Measurements from ENCODE around the gene CASZ1.
A peak's percentile ranks its signal among the peaks of the same experiment; 100 is the strongest.

CASZ1 gene

GRCh38 chr1:10824821-10825540, 28.5 kb upstream of the CASZ1 start:
- DNase-seq: no peak

DNA sequence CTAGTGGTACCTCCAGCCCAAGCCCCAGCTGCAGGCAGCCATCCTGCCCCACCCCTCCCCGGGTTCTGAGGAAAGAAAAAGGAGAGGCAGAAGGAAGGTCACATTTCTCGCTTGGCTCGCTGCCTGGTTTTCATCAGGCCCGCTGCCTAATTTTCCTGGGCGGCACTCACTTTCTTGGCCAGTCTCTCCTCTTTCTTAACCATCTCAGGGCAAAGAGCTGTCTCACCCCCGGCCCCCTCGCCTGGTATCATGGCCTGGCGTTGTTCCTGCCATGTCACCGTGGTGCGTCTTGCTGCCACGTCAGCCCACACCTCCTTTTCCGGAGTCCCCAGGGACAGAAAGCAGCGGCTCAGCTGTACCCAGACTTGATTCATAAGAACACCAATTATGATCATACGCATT, 26.6 kb upstream of the CASZ1 start:
- DNase-seq: no peak

DNA sequence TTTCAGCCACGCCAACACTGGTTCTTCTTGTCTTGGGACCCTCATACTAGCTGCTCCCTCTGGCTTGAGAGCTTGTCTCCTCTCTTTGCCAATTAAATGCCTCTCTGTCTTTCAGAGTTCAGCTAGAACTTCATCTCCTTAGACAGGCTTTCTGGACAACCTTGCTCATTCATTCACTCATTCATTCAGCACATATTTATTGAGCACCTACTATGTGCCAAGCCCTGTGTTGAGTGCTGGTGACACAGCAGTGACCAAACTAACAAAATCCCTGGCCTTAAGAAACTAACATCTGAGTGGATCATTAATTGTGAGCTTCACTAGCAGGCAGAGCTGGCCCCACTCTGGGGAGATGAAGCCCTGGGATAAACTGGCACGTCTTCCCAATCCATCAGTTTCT, 24.9 kb upstream of the CASZ1 start:
- no peak for DNase-seq

DNA sequence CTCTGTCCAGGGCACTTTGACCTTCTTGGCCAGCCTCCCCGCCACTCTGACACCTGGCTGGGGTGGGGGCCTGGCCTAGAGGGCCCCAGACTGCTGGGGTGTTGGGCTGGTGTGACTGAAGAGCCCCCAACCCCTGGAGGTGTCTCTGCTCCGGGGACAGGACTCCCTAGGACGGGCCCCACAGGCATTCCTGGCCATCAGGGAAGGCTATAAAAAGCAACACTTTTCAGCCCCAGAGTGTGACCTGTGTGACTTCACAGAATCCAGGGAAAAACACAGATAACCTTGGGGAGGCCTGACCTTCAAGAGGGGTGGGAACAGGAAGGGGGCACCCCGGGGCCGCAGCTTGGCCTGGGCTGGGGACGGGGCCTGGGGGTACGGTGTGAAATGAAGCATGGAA, 24.0 kb upstream of the CASZ1 start:
- no peak for DNase-seq

DNA sequence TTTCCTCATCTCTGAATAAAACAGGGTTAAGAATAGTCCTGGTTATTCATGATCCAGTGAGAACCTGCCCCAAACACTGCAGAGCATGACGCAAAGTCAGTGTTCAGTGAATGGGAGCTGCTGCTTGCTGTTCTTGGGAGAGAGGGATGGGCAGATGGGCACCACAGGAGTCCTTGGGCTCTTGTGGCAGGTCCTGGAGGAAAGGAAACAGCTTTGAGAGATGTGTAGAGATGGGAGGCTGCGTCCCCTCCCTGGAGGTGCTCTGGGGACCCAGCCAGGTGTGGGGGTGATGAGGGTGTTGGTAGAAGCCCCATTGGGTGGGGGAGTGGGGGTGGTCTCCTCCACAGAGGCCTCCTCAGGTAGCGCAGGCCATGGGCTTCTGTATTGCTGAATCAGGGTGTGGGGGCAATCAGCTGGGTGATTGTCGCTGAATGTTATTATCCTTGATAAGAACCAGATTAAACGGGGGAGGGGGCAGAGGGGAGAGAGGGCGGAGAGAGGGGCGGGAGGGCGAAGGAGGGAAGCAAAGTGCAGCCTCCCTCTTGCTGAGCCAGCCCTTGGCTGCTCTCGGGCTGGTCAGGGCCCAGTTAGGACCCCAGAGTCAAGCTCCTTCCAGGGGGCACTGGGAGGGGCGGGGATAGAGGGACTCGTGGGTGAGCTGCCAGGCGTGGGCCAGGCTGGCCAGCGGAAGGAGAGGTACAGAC, 22.9 kb upstream of the CASZ1 start:
- DNase-seq: no peak

- no peak for DNase-seq
Measured at GRCh38 chr1:10818262-10819197, 22.1 kb upstream of the CASZ1 start.

DNA sequence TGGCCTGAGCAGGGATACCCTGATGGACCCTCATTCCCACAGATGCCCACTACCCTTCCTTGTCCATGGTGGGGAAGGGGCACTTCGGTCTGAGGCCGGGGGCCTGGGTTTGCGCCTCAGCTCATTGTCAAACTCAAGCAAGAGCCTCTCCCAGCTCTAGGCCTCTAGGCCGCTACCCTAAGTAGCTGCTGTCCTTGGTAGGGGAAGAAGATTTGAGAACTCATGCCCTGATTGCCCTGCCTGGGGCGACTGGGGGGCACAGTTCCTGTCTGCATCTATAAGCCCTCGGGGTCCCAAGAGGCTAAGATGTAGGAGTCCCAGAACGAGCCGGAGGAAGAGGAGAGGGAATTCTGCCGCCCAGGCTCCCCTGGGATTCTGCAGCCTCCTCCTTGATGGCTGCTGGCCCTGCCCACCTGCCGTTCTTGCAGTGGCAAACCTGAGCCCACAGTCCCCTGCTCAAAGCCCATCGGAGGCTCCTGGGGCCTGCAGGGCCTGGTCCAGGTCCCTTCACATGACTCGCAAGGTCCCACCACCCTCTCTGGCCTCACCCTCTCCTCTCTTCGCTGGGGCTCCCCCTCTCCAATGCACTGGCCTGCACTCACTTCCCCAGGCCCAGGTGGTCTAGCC, 20.4 kb upstream of the CASZ1 start:
- no peak for DNase-seq

GRCh38 chr1:10816233-10816632, 19.8 kb upstream of the CASZ1 start:
- DNase-seq: no peak

GRCh38 chr1:10815858-10816195, 19.4 kb upstream of the CASZ1 start:
- DNase-seq: no peak

GRCh38 chr1:10814976-10815857, 18.8 kb upstream of the CASZ1 start:
- no peak for DNase-seq

GRCh38 chr1:10814312-10814711, 17.9 kb upstream of the CASZ1 start:
- no peak for DNase-seq

DNA sequence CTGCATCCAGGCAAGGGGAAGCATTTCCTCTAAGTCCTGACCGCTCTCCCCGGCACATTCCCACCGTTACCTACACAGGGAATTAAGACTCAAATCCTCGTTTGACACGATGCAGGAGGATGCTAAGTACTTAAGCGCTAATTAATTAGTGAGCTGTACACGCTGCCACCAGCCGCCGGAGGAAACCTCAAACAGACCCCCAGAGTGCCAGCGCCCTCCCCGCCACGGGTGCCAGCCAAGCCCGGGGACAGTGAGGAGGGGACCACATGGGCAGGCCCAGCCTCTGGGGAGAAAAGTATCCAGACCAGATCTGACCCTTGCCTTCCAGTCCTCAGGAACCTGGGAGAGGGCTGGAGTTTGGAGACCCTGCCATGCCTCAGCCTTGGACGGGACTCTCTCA, 17.4 kb upstream of the CASZ1 start:
- DNase-seq: no peak

GRCh38 chr1:10812387-10812915, 16.0 kb upstream of the CASZ1 start:
- no peak for DNase-seq

- no peak for DNase-seq
Measured at GRCh38 chr1:10808441-10808840, 12.0 kb upstream of the CASZ1 start.

DNA sequence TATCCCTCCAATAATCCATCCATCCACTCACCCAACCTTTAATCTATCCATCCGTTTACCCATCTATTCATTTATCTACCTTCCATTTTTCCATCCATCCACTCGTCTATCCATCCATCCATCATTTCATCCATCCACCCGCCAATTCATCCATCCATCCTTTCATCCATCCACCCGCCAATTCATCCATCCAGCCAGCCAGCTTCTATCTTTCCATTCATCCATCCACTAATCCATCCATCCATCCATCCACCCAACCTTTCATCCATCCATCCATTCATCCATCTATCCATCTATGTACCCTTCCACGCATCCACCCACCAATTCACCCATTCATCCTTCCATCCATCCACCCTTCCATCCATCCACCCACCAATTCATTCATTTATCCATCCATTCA, 10.5 kb upstream of the CASZ1 start:
- no peak for DNase-seq

DNA sequence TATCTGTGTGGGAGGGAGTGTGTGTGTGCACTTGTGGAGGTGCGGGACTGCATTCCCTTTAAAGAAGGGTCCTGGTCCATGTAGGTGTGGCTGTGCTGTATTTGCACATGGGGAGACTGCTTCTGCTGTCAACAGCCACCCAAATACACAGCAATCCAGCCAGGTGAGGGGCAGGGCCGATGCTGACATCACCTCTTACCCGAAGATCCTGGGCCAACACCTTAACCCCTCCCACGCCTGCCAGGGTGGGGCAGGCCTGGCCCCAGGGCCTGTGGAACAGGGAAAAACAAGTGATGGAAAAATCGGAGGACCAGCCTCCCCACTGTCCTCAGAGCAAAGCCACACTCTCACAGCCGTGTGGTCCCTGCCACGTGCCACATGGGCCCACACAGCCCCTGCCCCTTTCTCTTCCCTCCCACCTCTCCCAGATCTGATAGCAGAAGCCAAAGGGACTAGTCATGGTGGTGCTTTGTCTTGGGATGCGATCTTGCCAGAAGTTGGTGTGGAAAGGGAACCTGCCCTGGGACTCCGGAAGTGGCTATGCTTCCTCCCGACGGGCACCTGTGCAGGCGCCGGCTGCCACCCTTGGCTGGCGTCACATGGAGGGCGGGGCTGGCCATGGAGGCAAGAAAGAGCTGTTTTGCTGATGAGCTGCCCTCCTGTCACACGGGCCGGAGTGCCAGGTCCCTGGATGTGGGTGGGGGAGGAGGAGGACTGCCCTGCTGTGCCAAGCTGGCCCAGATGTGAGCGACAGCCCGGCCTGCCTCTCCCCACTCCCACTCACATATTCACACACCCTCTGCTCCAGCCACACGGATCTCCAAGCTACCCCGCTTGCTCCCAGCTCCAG, 7.8 kb upstream of the CASZ1 start:
- DNase-seq: peak; percentile 59

DNA sequence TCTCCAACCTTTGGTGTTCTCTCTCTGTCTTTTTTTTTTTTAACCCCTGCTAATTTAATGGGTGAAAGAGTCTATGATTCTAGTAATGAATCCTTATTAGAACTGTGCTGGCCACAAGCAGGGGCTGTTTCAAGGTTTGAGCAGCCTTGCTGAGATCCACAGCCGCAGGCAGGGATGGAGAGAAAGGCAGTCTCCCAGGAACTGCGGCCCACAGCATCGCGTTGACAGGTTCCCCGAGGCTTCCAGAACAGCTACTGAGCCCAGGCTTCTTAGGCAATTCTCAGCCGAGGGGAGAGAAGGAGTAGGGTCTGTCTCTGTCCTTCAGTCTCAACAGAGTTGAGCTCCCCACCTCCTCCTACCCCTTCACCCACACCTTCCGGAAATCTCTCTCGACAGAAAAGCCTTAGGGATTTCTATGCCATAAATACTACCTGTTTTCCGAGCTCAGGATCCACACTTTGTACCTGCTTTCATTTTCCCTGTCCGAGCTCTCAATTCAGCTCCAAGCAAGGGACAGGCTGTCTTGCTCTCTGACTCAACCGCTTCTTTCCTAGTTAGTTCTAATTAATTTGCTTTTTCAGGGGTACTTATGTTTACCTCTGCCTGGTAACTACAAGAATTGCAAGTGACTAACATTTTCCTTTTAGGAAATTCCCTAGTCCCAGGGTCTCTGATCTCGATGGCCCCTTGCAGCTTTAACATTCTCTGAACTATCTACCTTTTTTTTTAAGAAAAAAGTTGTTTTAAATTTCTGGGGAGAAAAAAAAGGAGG, 6.7 kb upstream of the CASZ1 start:
- DNase-seq: no peak

DNA sequence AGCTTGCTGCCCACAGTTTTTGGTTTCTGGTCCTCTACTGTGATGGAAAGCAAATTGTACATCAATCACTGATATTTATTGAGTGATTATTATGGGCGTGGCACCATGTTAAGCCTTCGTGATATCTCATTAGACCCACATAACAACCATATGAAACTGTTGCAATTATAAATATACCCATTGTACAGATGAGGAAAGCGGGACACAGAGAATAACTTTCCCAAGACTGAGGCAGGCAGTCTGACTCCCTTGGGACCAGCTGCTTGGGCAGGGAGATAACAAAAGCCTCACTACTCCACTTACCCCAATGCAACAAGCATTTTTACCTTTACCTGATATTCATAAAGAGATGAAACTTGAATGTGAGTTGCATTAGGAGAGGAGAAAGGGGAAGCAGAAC, 4.3 kb upstream of the CASZ1 start:
- no peak for DNase-seq

GRCh38 chr1:10799726-10800125, 3.3 kb upstream of the CASZ1 start:
- DNase-seq: no peak
